GM12892 (cell line): ENCODE data around the gene ERBB2.
A peak's percentile ranks its signal among the peaks of the same experiment; 100 is the strongest.

ENCODE experiments used
- DNase-seq: peaks from one replicate; pipeline ENCODE4 v3.0.0; 2011; ENCODE audit not compliant: insufficient read length
- FAIRE-seq: peaks from 2 replicates; lab custom pipeline; 2011; peaks lifted over from hg19 to GRCh38; lab: Jason Lieb, UNC
- POLR2A ChIP-seq: IDR thresholded peaks from 2 replicates; pipeline ENCODE4 v1.6.1; 2011; ENCODE audit warnings: low read depth, low read length, control low read depth
- POLR2AphosphoS5 ChIP-seq: IDR thresholded peaks from 2 replicates; pipeline ENCODE4 v1.6.1; 2011; ENCODE audit warnings: low read depth, low read length, control low read depth
- TAF1 ChIP-seq: IDR thresholded peaks from 2 replicates; pipeline ENCODE4 v1.6.1; 2011; ENCODE audit warnings: low read depth, mild to moderate bottlenecking, control low read depth, low read length, borderline replicate concordance

ERBB2 gene

DNA sequence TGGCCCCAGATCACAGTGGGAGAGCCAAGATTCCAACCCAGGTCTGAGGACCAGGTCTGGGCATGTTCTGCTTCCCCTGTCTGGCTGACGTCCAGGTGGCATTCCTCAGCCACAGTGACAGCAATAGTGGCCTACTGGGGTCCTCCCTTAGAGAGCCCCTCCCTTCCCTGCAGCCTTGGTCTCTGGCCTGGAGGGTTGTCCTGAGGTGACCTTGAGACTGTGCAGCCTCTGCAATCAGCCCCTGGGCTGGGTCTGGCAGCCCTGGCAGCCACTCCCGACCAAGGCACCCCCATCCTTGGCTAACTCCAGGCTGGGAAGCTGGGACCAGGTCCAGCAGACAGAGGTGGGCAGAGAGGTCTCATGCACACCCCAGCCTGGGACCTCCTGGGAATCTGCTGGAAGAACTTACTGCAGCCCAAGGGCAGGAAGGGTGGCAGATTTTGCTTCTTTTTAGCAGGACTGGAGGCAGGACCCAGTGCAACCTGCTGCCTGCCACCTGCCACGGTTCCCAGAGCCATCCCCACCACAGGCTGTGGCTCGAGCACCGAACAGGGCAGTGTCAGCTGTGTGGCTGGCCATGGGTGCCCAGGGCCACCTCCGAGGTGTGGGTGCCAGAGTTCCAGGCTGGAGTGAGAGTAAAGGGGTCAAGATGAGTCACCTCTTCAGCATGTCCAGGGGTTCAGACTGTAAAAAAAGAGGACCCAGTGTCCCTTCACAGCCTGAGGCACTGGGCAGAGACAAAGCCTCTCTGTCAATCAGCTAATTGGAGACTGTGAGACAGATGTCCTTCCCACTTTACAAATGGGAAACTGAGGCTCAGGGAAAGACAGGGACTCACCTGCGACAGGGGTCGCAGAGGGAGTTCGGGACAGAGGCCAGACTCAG, 50.5 kb downstream of the ERBB2 start:
- no peak for TF ChIP-seq POLR2AphosphoS5
- TF ChIP-seq TAF1 = no peak
- DNase-seq (peak; percentile 13), FAIRE-seq (no peak)

DNA sequence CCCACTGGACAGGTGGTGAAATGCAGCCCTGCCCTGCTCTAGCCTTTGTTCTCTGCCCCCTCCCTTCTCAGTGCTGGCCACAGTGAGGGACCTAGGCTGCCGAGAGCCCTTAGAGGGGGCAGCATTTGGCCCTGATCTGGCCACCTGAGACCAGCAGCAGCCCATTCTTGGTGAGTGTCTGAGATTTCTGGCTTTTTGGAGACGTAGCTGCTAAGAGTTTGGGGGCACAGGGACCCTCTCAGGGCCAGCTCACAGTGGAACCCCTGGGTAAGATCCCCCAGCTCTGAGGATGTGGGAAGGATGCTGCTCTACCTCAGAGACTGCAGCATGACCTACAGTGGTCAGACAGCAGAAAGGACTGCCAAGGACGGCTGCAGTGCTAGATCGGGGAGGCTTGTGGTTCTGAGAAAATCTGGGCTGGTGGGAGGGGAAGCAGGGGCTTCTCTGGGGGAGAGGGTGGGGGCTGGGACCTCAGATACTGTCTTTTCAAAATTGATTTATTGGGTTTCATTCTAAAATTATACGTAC, 51.2 kb downstream of the ERBB2 start:
- FAIRE-seq (no peak), DNase-seq (no peak)
- TF ChIP-seq POLR2A (no peak), POLR2AphosphoS5 (no peak), TAF1 (no peak)

DNA sequence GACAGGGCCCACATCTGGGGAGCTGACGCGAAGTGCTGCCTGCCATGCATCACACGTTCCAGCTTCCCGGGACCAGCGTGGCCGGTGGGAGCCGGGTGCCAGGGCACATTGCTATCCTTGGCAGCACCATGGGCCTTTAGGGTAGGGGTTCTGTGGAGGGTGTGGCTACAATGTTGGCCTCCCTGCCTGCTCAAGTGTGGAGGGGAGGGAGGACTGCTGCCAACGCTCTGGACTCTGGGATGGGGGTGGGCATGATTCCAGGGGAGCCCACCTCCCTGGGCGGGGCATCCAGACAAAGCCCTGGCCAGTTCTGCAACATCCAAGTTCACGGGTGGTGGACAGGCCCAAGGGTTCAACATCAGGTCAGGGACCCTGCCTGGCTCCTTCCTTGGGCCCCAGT, 51.8 kb downstream of the ERBB2 start:
- FAIRE-seq (no peak), DNase-seq (no peak)
- no peak for TF ChIP-seq POLR2AphosphoS5

DNA sequence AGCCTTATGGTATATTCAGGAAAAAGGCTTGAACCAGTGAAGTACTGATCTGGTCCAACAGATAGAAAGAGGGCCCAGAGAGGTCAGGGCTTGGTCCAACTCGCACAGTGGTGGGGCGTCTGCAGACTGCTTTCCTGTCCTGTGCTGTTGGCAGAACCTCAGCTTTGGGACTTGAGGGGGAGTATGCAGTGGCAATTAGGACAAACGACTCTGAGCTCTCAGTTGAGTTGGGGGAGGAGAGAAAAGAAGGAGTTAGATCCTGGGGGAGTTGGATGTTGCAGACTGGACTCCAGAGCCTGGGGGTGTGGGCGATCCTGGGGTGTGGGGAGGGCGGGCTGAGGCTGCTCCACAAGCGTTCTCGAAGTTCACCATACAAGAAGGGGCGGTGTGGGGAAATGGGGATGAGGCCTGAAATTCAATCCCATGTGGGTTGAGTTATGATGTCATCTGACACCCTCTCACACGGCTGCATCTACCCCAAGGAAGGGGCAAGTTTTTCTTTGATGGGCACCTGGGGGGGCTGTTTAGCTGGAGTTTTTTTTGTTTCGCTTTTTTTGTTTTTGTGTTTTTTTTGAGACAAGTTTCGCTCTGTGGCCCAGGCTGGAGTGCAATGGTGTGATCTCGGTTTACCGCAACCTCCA, 52.5 kb downstream of the ERBB2 start:
- FAIRE-seq (no peak), DNase-seq (no peak)
- no peak for TF ChIP-seq TAF1
- TF ChIP-seq POLR2A = no peak
- no peak for TF ChIP-seq POLR2AphosphoS5

DNA sequence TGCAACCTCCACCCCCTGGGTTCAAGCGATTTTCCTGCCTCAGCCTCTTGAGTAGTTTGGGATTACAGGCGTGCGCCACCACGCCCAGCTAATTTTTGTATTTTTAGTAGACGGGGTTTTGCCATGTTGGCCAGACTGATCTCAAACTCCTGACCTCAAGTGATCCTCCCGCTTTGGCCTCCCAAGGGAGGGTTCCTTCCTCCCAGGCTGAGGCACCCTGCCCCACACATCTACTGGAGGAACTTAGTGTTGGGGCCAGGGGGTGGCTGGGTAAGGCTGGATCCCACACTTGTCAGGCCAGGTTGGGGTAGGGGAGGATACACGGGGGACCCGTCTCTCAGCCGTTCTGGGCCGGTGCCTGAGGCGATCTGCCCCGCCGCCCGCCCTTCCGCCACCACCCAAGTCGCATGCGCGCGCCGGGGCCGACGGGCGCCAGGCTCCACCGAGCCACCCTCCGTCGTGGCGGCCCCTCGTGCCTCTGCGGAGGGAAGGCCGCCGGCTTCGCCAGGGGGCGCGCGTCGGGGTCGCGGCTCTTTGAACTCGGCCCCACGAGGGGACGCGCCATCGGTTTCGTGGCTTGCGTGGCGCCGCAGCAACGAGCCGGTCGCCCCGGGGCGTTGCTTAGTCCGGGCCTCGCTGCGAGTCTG, 53.8 kb downstream of the ERBB2 start:
- FAIRE-seq = no peak
- peak; percentile 82 for DNase-seq

DNA sequence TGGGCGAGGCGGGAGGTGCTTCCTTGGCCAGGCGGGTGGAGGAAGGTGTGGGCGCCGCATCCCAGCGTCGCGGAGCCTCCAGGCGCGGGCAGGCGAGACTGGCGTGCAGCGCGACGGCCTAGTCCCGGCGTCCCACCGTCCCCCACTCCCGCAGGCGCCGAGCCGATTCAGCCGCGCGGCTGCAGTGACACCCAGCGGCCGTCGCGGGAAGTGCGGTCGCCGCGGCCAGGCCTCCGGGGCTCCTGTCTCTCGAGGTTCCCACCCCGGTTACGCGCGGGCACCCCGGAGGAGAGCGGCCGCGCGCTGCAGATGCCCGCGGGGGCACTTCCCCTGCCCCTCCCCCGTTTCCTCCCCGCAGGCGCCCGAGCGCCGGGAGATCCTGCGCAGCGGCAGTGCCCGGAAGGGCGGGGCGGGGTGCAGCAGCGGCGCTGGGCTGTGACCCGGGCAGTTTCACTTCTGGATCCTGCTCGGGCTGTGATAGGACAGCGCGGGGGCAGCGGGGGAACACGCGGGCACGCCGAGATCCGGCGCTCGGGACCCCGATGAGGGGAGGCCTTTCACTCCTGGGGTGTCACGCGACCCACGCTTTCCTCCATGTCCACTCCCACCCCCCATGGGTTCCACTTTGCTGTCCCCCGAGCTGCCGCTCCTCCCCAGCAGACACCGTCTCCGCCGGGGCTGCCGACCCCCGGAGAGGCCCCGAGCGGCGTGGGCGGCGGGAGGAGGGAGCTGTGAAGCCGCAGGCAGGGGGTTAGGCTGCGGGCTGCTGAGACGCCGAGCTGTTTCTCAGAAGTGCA, 54.5 kb downstream of the ERBB2 start:
- FAIRE-seq (peak; percentile 98), DNase-seq (peak; percentile 97)
- TF ChIP-seq POLR2A (peak; percentile 63; the same call in 1 of the 2 replicates), POLR2AphosphoS5 (no peak; the same call in 1 of the 2 replicates), TAF1 (peak; percentile 65; the same call in 1 of the 2 replicates)

More for the DNA sequence above, 53.8 kb downstream of the ERBB2 start:
- TF ChIP-seq POLR2A (peak; percentile 47), POLR2AphosphoS5 (0 out of 2 replicates have a peak, but pooled peaks have one; percentile 21), TAF1 (no peak)

DNA sequence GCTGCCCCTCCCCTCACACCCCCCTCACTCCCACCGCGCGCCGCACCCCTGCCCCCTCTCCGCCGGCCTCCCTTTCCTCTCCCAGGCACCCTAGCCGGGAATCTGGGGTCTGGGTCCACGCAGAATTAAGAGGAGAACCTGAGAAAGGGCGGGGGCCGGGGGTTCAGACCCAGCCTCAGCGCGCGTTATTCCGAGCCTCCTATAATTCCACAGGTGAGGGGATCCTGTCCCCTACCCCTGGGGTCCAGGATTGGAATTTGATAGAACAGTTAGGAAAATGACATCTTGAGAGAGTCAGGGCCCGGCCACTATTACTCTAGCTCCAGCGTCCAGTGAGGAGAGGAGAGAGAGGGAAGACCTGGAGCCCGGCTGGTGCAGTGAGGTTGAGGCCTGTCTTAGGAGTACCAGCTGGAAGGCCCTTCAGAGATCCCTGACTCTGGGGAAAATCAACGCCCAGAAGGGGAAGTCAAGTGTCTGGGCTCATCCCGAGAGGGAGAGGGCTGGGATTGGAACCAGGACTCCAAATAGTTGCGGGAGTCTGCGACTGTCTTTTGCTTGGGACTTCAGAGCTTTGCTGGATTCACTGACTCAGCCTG, 55.2 kb downstream of the ERBB2 start:
- no peak for TF ChIP-seq POLR2A
- no peak for TF ChIP-seq POLR2AphosphoS5
- no peak for TF ChIP-seq TAF1
- DNase-seq (no peak), FAIRE-seq (no peak)

DNA sequence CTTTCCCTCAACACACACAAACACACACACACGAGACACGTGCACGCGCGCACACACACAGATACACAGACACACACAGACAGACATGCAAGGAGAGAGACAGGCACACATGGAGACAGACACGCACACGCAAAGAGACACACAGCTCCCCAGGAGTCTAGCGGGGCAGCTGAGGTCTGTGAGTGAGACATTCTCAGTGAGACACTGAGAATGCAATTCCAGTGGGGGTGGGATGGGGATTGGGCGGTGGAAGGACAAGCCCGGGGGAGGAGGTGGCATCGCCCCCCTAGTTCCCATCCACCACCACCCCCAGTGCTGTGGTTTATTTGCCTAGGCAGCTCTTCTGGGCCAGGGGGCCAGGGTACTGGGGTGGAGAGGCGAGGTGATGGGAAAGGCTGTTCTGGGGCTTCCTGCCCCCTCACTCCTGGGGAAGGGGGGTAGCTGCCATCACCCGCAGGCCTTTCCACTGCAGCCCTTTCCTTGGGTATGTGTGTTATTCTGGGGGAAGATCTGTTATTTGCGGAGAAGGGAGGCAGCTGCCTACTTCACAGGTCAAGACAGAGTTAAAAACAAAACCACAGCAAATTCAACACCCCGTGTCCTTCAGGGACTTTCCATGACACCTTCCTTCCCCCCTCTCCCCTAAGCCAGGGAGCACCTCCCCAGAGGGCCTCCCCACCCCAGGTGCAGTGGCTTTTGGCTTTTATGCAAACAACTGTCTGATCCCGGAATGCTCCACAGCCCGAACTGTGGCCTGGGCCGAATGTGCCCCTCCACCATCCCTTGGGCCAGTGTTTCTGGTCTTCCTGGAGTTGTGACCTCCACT, 55.9 kb downstream of the ERBB2 start:
- DNase-seq = no peak
- TF ChIP-seq TAF1 (peak; percentile 52), POLR2AphosphoS5 (peak; percentile 73; the same call in 1 of the 2 replicates), POLR2A (peak; percentile 77)
- peak; percentile 98 for FAIRE-seq

DNA sequence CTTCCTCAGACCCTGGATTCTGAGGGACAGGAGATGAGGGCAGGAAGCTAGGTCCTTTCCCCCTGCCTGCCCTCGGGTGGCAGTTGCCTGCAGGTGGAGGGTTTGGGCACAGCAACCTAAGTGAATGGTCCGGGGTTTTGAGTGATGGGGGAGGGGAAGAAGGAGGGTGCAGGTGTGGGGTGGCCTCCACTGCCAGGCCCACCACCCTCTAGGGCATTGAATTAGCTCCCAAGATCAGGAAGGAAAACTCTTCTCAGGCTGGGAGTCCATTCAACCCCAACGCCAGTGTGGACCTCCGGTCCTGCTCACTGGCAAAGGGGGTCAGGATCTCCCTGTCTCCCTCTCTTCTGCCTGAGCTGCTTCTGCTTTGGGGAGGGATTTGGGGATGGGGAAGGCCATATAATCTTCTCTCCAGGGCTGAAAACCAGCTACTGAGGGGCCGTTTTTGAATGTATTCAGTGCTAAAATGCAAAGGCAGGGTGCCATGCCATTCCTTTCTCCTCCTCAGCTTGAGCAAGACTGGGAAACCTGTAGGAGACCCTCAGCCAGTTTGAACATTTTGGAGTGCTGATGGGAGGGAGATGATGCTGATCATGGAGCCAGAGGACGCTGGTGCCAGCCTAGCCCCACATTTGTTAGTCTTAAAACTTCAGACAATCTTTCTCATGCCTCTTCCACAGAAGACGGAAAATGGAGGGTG, 56.7 kb downstream of the ERBB2 start:
- DNase-seq (no peak), FAIRE-seq (no peak)
- TF ChIP-seq POLR2AphosphoS5 (no peak), TAF1 (no peak), POLR2A (no peak)
